ENCODE results near the gene ANKS1B.

GRCh38 chr12:99800605-99801004 is 184.1 kb downstream of the ANKS1B start:
- TF ChIP-seq SMAD3 (CRISPR knock-in tag; IDR thresholded peaks at IDR 0.05; ENCODE audit: borderline replicate concordance) (no peak), IRF1 (CRISPR knock-in tag; IDR thresholded peaks at IDR 0.05) (no peak), ESRRA (CRISPR knock-in tag; IDR thresholded peaks at IDR 0.05; ENCODE audit: borderline replicate concordance) (no peak), E2F5 (CRISPR knock-in tag; IDR thresholded peaks at IDR 0.05) (no peak), CTCF (IDR thresholded peaks at IDR 0.05) (no peak), ATF3 (CRISPR knock-in tag; conservative IDR thresholded peaks at IDR 0.05) (no peak), ZSCAN18 (CRISPR knock-in tag; IDR thresholded peaks at IDR 0.05) (no peak), ATF2 (CRISPR knock-in tag; IDR thresholded peaks at IDR 0.05; ENCODE audit: borderline replicate concordance, low read depth) (no peak), CREB1 (CRISPR knock-in tag; IDR thresholded peaks at IDR 0.05) (no peak), JUN (CRISPR knock-in tag; IDR thresholded peaks at IDR 0.05) (no peak), FOXJ3 (CRISPR knock-in tag; IDR thresholded peaks at IDR 0.05; ENCODE audit: borderline replicate concordance) (no peak)
